K562 (cell line): ENCODE data around the gene MBL2. TPM values are rescaled to one million over a fixed set of nuclear protein-coding genes. Genes with fewer than 3 reads are reported as not detected.

Experiments used
- ATAC-seq: fragments of 200-7000 bp; cut with Tn5 transposase; 3 replicates; pipeline ENCODE4 v1.9.1; 2020; ENCODE audit warnings: moderate library complexity
- BruUV-seq: library from RNA; stranded (reverse); fragments of 400-500 nt; replicated peaks from 2 replicates; lab custom pipeline; 2021; lab: Mats Ljungman, UMichigan
- CTCF ChIA-PET: fragments of 300-600 bp; formaldehyde crosslinking; extraction: SDS; loops from one replicate; lab custom pipeline; 2021; ENCODE audit warnings: low intra/inter-chr PET ratio; lab: Yijun Ruan, JAX
- POLR2A ChIA-PET: fragments of 300-600, 350-650 bp; sonication (Branson Sonifier 250); formaldehyde crosslinking; extraction: SDS; loops from one replicate; lab custom pipeline; 2021; ENCODE audit warnings: antibody characterized with exemption, inconsistent platforms; lab: Yijun Ruan, JAX
- DNase-seq, 4 experiments: peaks; one replicate each; pipeline versions ENCODE4 v3.0.0 to v3.0.0-alpha.2; 2011 to 2018; ENCODE audit warnings: low spot score in 3 of 4, mixed read lengths in 3 of 4; ENCODE audit errors: extremely low read depth in 1 of 4
- FAIRE-seq: peaks from 2 replicates; lab custom pipeline; 2011; peaks lifted over from hg19 to GRCh38; lab: Jason Lieb, UNC
- H2AFZ ChIP-seq: 2 replicates; pipeline ENCODE4 v1.6.0; 2011; ENCODE audit warnings: low read depth, low read length, control low read depth, inconsistent platforms
- H3K27ac ChIP-seq: fragments of 200-600 bp; 3 replicates; pipeline ENCODE4 v1.8.0; 2011; ENCODE audit warnings: low read depth, mild to moderate bottlenecking, control low read depth, inconsistent platforms, low read length, moderate library complexity, mixed read lengths; ENCODE audit errors: extremely low read depth
- H3K27me3 ChIP-seq, 2 experiments: fragments of 300-600 bp in 1 of 2; 2 replicates in 1 of 2; 3 replicates in 1 of 2; pipeline versions ENCODE4 v1.6.0 to v1.8.0; 2011; ENCODE audit warnings: inconsistent platforms in 2 of 2, low read length in 2 of 2, mild to moderate bottlenecking in 1 of 2, mixed read lengths in 1 of 2, moderate library complexity in 1 of 2; ENCODE audit not compliant: control insufficient read depth in 2 of 2, insufficient read depth in 2 of 2
- H3K36me3 ChIP-seq: fragments of 300-600 bp; 3 replicates; pipeline ENCODE4 v1.8.0; 2011; ENCODE audit warnings: mild to moderate bottlenecking, low read length, inconsistent platforms; ENCODE audit not compliant: control insufficient read depth, insufficient read depth
- H3K4me1 ChIP-seq, 2 experiments: fragments of 200-600 bp in 1 of 2; replicated peaks in 1 of 2; 2 replicates in 1 of 2; 3 replicates in 1 of 2; pipeline versions ENCODE4 v1.5.1 to v1.8.0; 2011; ENCODE audit warnings: inconsistent platforms in 2 of 2, low read length in 2 of 2, mild to moderate bottlenecking in 1 of 2, mixed read lengths in 1 of 2, moderate library complexity in 1 of 2; ENCODE audit not compliant: control insufficient read depth in 2 of 2, insufficient read depth in 2 of 2
- H3K4me2 ChIP-seq: 2 replicates; pipeline ENCODE4 v1.6.1; 2011; ENCODE audit warnings: low read length, control low read depth, inconsistent platforms, mixed read lengths; ENCODE audit not compliant: insufficient read depth
- H3K4me3 ChIP-seq: fragments of 200-600 bp; sonication (generic), shearing (Covaris generic); 2 replicates; pipeline ENCODE4 v1.5.1; 2016; ENCODE audit warnings: control low read depth, inconsistent platforms
- H3K79me2 ChIP-seq: fragments of 200-600 bp; 3 replicates; pipeline ENCODE4 v1.8.0; 2011; ENCODE audit warnings: low read length, inconsistent platforms; ENCODE audit not compliant: control insufficient read depth, insufficient read depth
- H3K9ac ChIP-seq, 2 experiments: 2 replicates each; pipeline versions ENCODE4 v1.6.0 to v1.6.1; 2011; ENCODE audit warnings: low read depth in 2 of 2, low read length in 2 of 2, control low read depth in 1 of 2, inconsistent platforms in 1 of 2, mild to moderate bottlenecking in 1 of 2, mixed read lengths in 1 of 2; ENCODE audit not compliant: insufficient read depth in 1 of 2
- H3K9me1 ChIP-seq: one replicate; pipeline ENCODE4 v1.6.0; 2011; ENCODE audit warnings: inconsistent platforms, mild to moderate bottlenecking, low read length, moderate library complexity; ENCODE audit not compliant: control insufficient read depth, insufficient read depth
- H3K9me3 ChIP-seq: replicated peaks from 2 replicates; pipeline ENCODE4 v1.5.1; 2011; ENCODE audit warnings: low read depth, low read length, inconsistent platforms; ENCODE audit not compliant: control insufficient read depth, insufficient read depth
- H4K20me1 ChIP-seq: replicated peaks from 2 replicates; pipeline ENCODE4 v1.6.1; 2011; ENCODE audit warnings: low read length, inconsistent platforms, mixed read lengths; ENCODE audit not compliant: control insufficient read depth, insufficient read depth
- CC2D1A ChIP-seq: fragments of 450-650 bp; IDR thresholded peaks from 2 replicates; pipeline ENCODE4 v1.6.1; 2017; ENCODE audit warnings: mild to moderate bottlenecking
- GTF2F1 ChIP-seq: IDR thresholded peaks from 2 replicates; pipeline ENCODE4 v1.6.1; 2011; ENCODE audit warnings: low read depth, low read length, improper control_type of control experiment
- HDAC6 ChIP-seq: IDR thresholded peaks from 2 replicates; pipeline ENCODE4 v1.6.1; 2012; ENCODE audit warnings: low read depth, mild to moderate bottlenecking, control low read depth, inconsistent platforms, low read length, moderate library complexity
- KLF1 ChIP-seq: fragments of 450-650 bp; IDR thresholded peaks from 2 replicates; pipeline ENCODE4 v1.6.1; 2016; ENCODE audit warnings: missing genetic modification characterization, missing compliant biosample characterization
- PHF20 ChIP-seq: fragments of 450-650 bp; IDR thresholded peaks from 2 replicates; pipeline ENCODE4 v1.6.1; 2018; ENCODE audit not compliant: partially characterized antibody
- RBFOX2 ChIP-seq: fragments of 200-400 bp; formaldehyde crosslinking; IDR thresholded peaks from 2 replicates; pipeline ENCODE4 v1.6.1; 2017; ENCODE audit warnings: low read depth, mild to moderate bottlenecking, low read length, moderate library complexity
- SMARCB1 ChIP-seq: IDR thresholded peaks from 2 replicates; pipeline ENCODE4 v1.6.1; 2011; ENCODE audit warnings: improper control_type of control experiment, low read depth; ENCODE audit not compliant: insufficient read length
- SRSF3 ChIP-seq: fragments of 200-400 bp; formaldehyde crosslinking; IDR thresholded peaks from 2 replicates; pipeline ENCODE4 v1.6.1; 2016; ENCODE audit warnings: mild to moderate bottlenecking, low read length, moderate library complexity; ENCODE audit not compliant: insufficient read depth
- ZEB2 ChIP-seq: fragments of 450-650 bp; IDR thresholded peaks from 2 replicates; pipeline ENCODE4 v1.6.1; 2016
- WGBS: fragments of 100-300 bp; shearing (Covaris generic); methylation state at CpG from one replicate; pipeline ENCODE4 v1.1.6; 2016; ENCODE audit warnings: low coverage, mixed read lengths; ENCODE audit not compliant: insufficient coverage; ENCODE audit errors: missing lambda C conversion rate; 5-methylcytosine and 5-hydroxymethylcytosine counted together
- in situ Hi-C: fragments of 300-500 bp; cut with MboI; formaldehyde crosslinking; loops from 4 replicates; pipeline ENCODE4 v1.15.0; 2018; ENCODE audit warnings: inconsistent platforms, mixed read lengths
- intact Hi-C: fragments of 100-400 bp; cut with micrococcal nuclease; formaldehyde crosslinking; loops from 2 replicates; pipeline ENCODE4 v1.14.2; 2022
- polyA plus RNA-seq, 8 experiments: library from polyadenylated mRNA; depleted of rRNA in 4 of 8; stranded (reverse) in 5 of 8; unstranded in 3 of 8; fragments of >200 nt; fragmentation: Nextera tagmentation in 2 of 8; fragmentation: Illumina TruSeq in 1 of 8; extraction: Ambion mirVana in 2 of 8; extraction: Trizol in 1 of 8; gene quantifications; 2 replicates each; pipeline versions ENCODE4 v1.2.1 to v1.2.3, GENCODE V29; 2011 to 2014; ENCODE audit warnings: inconsistent platforms in 1 of 8, missing spikeins in 1 of 8
- total RNA-seq, 7 experiments: library from RNA; depleted of rRNA in 6 of 7; stranded (reverse); fragments of >200 nt in 6 of 7; fragmentation: Illumina TruSeq in 2 of 7; extraction: Trizol in 2 of 7; gene quantifications; 2 replicates each; pipeline versions ENCODE4 v1.2.1 to v1.2.3, GENCODE V29; 2011 to 2021; ENCODE audit warnings: low replicate concordance in 1 of 7

Gene MBL2
- total and polyA plus RNA-seq, 9 of the 15 experiments (the other 6 are each of a cell fraction or from before 2014, with no cell fraction given): not detected

- WGBS: 5% methylated on average over 2 of the region's 2 CpGs
- H3K9ac ChIP-seq: no peak overlapping the region
- POLR2A ChIA-PET: no interaction called here
- in situ Hi-C loops: no loop called here
- H3K4me1 ChIP-seq: no peaks in the 10 kb centered on the region
- H3K4me2 ChIP-seq: no peak overlapping the region
- no peaks in the 10 kb centered on the region for H3K36me3 ChIP-seq
- TF ChIP-seq SRSF3 (no peak), RBFOX2 (no peak), KLF1 (tag) (no peak), SMARCB1 (no peak), CC2D1A (no peak), GTF2F1 (no peak), ZEB2 (no peak), HDAC6 (no peak), PHF20 (no peak)
- no peak for FAIRE-seq
- no peak overlapping the region for H2AFZ ChIP-seq
- no peak overlapping the region for H3K4me3 ChIP-seq
- no peak for DNase-seq
- no peaks in the 10 kb centered on the region for H4K20me1 ChIP-seq
- no peaks in the 10 kb centered on the region for H3K9me1 ChIP-seq
- CTCF ChIA-PET: no interaction called here
- no peaks in the 10 kb centered on the region for H3K79me2 ChIP-seq
- H3K27me3 ChIP-seq: no peaks in the 10 kb centered on the region
- H3K27ac ChIP-seq: no peak overlapping the region
- intact Hi-C loops: no loop called here
- no peak for ATAC-seq
- no TSS peak for BruUV-seq
- H3K9me3 ChIP-seq: no peaks in the 10 kb centered on the region
These were observed 38.2 kb upstream of the MBL2 start for GRCh38 chr10:52810761-52811160.
